Measurements from ENCODE around the gene PPP2R5C.

- TF ChIP-seq MZF1 (tag by site-specific recombination; IDR thresholded peaks at IDR 0.05; ENCODE audit: borderline replicate concordance) (no peak), PBX3 (CRISPR knock-in tag; IDR thresholded peaks at IDR 0.05) (no peak), CTCF (tag by site-specific recombination; IDR thresholded peaks at IDR 0.05) (no peak), YY1 (tag by site-specific recombination; IDR thresholded peaks at IDR 0.05) (no peak), ZNF792 (tag by site-specific recombination; IDR thresholded peaks at IDR 0.05) (no peak), ZNF501 (tag by site-specific recombination; IDR thresholded peaks at IDR 0.05) (no peak), KLF8 (tag by site-specific recombination; IDR thresholded peaks at IDR 0.05) (no peak)
These were observed 21.9 kb downstream of the PPP2R5C start for GRCh38 chr14:101783260-101784016.

Data from HEK293 (cell line).